Testis (tissue), 2 donors: ENCODE data around the gene ERVV-1.

ENCODE experiments used
- CTCF ChIP-seq, 3 experiments: fragments of 450-650 bp in 2 of 3; fragments of 200-600 bp in 1 of 3; sonication (generic) in 1 of 3; IDR thresholded peaks; one replicate each; pipeline ENCODE4 v1.5.1; 2016 to 2019; ENCODE audit warnings: antibody characterized with exemption in 3 of 3, mild to moderate bottlenecking in 2 of 3, moderate library complexity in 1 of 3
- POLR2A ChIP-seq: fragments of 450-650 bp; IDR thresholded peaks from one replicate; pipeline ENCODE4 v1.6.1; 2017; ENCODE audit warnings: antibody characterized with exemption, mild to moderate bottlenecking, moderate library complexity

- TF ChIP-seq POLR2A (no peak), CTCF (IDR thresholded peaks at IDR 0.05) (no peak)
These were observed 26.5 kb upstream of the ERVV-1 start for GRCh38 chr19:52987221-52987620.
